Stimulated activated CD4-positive, alpha-beta T cell treated with anti-CD3 and anti-CD28 coated beads, Interleukin-12 subunit alpha, Interleukin-12 subunit beta, amount 100 ng/mL, for 4 hours (primary cell): ENCODE data around the gene CD68.
"Not testable (repeated sequence)": the region's sequence is repeated elsewhere in the genome, so short reads cannot be mapped to it uniquely, and the experiment has no call there.

Experiments
- DNase-seq: peaks from one replicate; pipeline ENCODE4 v3.0.0-alpha.2; 2020

Gene CD68

DNA sequence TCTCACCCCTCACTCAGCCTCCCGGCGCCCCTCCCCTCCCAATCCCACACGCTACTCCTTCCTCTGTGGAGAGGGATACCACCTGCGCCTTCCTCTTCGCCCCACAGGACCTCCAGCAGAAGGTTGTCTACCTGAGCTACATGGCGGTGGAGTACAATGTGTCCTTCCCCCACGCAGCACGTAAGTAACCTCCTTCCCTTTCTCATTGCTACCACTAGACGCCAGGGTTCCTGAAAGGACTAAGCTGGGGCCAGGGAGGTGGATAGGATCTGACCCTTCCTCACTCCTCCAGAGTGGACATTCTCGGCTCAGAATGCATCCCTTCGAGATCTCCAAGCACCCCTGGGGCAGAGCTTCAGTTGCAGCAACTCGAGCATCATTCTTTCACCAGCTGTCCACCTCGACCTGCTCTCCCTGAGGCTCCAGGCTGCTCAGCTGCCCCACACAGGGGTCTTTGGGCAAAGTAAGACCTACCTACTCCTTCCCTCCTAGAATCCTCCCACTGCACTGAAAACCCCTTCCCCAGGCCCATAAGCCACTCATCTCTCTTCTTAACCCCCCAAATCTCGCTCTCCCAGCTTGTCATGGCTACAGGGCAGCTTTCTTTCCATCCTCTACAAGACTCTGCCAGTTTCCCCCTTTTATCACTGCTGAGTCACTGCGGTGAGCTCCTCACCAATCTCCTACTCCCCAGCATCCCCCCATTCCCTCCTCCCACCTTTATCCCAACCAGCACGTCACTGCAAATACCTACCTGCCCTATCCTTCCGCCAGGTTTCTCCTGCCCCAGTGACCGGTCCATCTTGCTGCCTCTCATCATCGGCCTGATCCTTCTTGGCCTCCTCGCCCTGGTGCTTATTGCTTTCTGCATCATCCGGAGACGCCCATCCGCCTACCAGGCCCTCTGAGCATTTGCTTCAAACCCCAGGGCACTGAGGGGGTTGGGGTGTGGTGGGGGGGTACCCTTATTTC lies 1.5 kb downstream of the CD68 start:
- DNase-seq, result no peak

- no peak for DNase-seq
Observed at GRCh38 chr17:7582396-7583252, 3.2 kb downstream of the CD68 start.

- peak; percentile 93 for DNase-seq
Observed at GRCh38 chr17:7583253-7584109, 4.0 kb downstream of the CD68 start, which contains the start of gene MPDU1. TSS of gene MPDU1 (plus strand) at chr17:7583852. CDS start at chr17:7583863, 11 bp downstream.

DNA sequence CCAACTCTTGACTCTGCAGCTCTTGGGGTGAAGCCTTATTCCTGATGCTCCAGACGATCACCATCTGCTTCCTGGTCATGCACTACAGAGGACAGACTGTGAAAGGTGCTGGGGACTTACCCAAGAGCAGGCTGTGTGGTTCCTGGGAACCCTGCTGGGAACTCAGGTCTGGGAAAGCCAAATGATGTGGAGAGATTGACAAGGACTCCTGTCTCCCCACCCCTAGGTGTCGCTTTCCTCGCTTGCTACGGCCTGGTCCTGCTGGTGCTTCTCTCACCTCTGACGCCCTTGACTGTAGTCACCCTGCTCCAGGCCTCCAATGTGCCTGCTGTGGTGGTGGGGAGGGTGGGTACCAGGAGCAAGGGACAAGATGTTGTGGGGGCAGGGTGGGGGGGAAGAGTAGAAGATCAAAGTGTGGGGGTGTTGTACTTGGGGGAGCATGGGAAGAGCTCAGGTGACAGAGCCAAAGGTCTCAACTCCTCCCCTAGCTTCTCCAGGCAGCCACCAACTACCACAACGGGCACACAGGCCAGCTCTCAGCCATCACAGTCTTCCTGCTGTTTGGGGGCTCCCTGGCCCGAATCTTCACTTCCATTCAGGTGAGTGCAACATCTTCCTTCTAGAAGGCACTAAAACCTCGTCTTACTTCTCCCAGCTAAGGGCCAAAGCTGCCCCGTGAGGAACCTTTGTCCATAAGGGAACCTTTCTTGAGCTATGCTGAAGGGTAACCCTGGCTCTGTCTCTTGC lies 7.4 kb downstream of the CD68 start:
- DNase-seq, result no peak

DNA sequence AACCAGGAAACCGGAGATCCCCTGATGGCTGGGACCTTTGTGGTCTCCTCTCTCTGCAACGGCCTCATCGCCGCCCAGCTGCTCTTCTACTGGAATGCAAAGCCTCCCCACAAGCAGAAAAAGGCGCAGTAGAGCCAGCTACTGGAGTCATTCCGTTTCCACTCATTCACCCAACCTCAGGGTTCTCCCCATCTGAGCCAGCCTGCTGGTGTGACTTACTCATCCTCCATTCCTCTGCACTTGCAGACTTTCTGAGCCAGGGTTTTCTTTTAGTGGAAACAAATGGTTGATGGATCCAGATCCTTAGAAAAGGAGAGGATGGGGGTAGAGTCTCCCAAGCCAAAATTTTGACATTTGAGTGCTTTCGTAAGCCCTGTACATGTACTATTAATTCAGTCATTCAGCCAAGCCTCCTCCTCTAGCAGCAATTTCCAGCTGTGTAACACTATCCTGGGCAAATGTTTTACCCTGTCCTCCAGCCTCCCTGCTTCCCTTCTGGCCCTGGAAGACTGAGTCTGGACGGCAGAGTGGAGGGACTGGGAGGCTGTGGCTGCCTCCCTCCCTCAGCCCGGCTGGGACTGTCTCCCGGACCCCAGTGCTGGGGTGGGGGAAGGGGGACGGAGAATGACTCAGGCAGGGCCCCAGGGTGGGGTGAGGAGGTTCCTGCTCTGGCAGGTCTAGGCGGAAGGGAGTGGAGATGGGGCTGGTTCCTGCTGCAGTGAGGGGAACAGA lies 8.1 kb downstream of the CD68 start:
- no peak for DNase-seq

- no peak for DNase-seq
Observed at GRCh38 chr17:7588553-7589203, 9.2 kb downstream of the CD68 start.

GRCh38 chr17:7589204-7589868 lies 9.9 kb downstream of the CD68 start:
- peak; percentile 62 for DNase-seq

- no peak for DNase-seq
Observed at GRCh38 chr17:7589891-7590691, 10.7 kb downstream of the CD68 start, which contains the start of gene SOX15. TSS of gene SOX15 (minus strand) at chr17:7590094. CDS start at chr17:7589676, 418 bp downstream.

DNA sequence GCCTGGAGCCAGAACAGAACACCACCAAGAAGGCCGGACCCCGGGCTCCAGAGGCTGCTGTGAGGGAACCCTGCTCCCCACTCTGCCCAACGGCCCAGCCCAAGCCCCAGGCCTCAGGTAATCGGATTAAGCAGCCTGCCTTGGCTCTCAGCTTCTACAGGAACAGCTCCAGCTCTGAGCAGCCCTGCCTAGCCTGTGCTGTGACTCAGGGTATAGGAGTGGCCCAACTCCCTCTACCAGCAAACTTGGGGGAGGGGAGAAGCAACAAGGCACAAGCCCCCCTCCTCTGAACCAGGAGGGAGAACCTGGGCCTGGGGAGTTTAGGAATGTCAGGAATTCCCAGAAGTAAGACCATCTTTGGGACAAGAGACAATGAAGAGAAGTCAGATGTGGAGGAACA lies 11.3 kb downstream of the CD68 start:
- no peak for DNase-seq

DNA sequence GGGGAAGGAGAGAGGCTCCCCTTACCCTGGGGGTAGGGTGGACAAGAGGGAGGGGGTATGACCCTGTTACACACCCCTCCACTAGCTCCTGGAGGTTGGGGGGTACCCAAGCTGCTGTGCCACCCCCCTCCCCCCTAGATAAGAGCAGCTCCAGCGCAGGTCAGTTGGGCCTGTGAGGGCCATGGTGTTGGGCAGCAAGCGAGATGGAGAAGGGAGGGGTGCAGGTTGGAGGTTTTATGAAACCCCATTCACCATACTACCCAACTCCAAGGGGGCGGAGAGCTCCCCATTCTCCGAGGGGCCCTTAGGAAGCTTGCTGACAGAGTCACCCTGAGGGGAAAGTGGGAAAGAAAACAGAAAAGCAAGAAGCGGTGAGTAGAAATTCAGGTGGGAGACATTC lies 12.2 kb downstream of the CD68 start:
- no peak for DNase-seq

- no peak for DNase-seq
Observed at GRCh38 chr17:7592422-7593021, 13.1 kb downstream of the CD68 start.

DNA sequence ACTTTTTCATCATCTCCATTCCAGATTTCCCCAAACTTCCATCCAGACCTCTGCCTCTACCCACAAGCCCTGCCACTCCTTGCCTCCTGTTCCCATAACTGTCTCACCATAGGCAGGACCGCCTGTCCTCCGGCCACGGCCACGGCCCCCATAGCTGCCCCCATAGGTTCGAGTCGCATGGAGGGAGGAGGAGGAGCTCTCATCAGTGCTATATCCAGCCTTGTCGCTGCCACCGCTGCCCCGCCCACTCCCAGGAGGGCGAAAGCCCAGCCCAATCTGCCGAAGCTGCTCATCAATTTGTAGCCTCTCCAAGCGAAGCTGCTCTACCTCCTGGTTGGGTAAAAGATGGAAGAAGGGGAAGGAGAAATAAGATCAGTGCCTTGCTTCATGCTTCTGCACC lies 13.9 kb downstream of the CD68 start:
- no peak for DNase-seq

DNA sequence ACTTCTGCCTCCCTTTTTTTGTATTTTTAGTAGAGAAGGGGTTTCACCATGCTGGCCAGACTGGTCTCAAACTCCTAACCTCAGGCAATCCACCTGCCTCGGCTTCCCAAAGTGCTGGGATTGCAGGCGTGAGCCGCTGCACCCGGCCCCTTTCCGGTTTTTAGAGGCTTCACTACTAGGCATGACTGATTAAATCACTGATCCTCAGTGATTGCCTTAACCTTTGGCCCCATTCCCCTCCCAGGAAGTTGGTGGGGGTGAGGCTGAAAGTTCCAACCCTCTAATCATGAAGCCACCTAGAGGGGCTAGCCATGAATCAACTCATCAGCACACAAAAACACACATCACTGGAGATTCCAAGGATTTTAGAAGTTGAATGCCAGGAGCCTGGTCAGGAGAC lies 18.1 kb downstream of the CD68 start:
- DNase-seq, result not testable (repeated sequence)

DNA sequence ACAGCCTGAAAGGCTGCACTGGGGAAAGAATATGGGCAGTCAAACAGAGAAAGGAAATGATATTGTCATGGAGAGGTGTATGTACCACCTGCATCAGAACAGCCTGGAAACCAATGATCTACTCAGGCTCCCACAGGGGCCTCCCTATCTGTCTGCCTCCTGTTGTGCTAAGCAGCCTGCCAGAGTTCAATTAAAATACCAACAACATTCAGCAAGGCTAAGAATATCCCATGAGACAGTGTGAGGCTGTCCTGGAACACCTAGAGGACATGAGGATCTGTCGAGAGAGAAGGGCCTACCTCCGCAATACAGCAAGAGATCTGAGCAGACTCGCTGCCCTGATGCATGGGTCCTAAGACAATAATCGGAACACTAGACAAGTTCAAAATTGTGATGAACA lies 26.8 kb downstream of the CD68 start:
- no peak for DNase-seq

GRCh38 chr17:7610641-7611040 lies 31.2 kb downstream of the CD68 start:
- DNase-seq, result no peak

DNA sequence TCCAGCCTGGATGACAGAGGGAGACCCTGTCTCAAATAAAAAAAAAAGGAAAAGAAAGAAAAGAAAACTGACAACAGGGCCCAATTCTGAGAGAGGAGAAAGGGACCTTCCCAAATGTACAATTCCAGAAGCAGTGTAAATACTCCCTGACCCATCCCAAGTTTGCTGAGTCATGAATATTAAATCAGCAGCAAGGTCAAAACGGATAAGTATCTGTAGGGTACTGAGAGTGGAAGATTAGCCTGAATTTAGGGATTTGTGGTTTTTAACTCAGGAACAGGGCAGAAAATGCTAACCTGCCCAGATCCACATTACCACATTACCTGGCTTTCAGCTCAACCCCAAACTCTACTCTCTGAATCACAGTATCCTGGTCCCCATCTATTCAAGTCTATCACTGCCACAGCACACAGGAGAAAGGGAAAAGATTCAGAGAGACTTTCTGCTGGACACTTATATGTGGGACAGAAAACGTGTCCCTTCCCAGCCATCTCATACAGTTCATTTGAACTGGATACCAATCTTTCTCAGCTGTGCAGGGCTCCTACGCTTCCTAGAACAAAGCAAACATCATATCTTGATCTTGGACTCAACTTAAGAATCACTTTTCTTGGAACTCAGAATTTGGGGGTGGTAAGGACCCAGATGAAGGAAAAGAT lies 32.3 kb downstream of the CD68 start:
- no peak for DNase-seq

- no peak for DNase-seq
Observed at GRCh38 chr17:7612294-7612640, 32.8 kb downstream of the CD68 start.

GRCh38 chr17:7613769-7614424 lies 34.5 kb downstream of the CD68 start:
- DNase-seq, result no peak
